HG02973 (cell line): Measurements from ENCODE around the gene DNAH12.
"Not testable (repeated sequence)": the region's sequence is repeated elsewhere in the genome, so short reads cannot be mapped to it uniquely, and the experiment has no call there.

Source experiments
- ATAC-seq: cut with Tn5 transposase; IDR thresholded peaks from one replicate; pipeline ENCODE4 v1.9.1; 2021; ENCODE audit warnings: moderate library complexity; ENCODE audit not compliant: unreplicated experiment

The DNAH12 gene

GRCh38 chr3:57411715-57412114 is 132.4 kb downstream of the DNAH12 start:
- ATAC-seq, result no peak

DNA sequence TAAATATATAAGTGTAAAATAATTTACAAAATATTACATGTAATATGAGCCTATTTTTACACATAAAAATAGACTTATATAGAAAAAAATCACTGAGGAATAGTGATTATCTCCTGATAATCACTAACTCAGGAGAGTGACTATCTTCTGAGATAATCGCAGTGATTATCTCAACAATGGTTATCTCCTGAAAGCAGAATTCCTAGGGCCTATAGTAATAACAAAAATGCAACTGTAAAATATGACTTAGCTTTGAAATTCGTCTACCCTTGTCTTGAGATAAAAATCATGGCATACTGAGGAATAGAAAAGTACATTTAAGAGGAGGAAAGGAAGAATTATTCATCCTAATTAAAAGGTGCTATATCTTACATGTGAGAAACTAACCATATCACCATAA is 134.7 kb downstream of the DNAH12 start:
- ATAC-seq, result no peak

DNA sequence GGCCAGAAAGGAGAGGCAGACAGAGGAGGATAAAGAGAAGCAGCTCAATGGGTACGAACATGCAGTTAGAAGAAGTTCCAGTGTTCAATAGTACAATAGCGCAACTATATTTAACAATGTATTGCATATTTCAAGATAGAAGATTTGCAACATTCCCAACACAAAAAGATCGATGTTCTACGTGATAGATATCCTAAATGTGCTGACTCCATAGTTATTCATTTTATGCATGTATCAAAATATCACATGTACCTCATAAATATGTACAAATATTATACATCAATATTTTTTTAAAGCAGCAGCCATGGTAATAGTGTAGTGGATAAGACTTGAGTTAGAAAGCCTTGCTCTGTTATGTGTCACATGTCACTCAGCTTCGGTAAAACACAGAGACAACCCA is 141.5 kb downstream of the DNAH12 start:
- no peak for ATAC-seq

GRCh38 chr3:57397175-57398026 is 146.7 kb downstream of the DNAH12 start:
- peak; percentile 99 for ATAC-seq

GRCh38 chr3:57393977-57394376 is 150.2 kb downstream of the DNAH12 start:
- ATAC-seq, result no peak

DNA sequence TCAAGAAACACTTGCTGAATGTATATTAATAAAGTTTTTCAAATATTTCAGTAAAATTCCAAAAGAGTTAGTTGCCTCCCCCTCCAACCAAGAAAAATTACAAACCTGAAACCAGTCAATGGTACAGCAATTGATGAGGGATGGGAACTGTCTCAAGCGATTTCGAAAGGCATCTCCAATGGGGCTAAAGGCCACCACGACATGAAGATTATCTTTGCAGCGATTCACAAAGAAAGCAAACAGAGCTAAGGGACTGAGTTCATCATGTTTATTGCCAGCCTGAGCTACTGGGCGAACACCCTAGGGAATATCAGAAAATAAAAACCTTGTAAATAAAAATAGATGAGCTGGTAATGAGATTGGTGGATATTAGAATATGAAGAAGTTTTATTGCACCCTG is 152.4 kb downstream of the DNAH12 start:
- no peak for ATAC-seq

DNA sequence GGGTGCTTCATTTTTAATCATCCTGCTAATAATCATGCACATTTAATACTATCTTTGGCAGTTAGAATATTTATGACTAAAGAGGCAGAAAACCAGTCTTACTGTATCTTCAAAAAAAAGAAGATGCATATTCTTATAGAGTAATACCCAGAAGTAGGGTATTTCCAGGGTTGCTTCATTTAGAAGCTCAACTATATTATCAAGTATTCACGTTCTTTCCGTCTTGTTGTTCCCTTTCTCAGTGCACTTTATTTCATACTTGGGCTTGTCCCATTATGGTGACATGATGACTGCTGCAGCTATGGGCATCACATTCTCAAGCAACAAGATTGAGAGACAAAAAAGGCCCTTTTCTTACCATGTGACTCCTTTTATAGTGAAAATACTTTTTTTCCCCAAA is 154.9 kb downstream of the DNAH12 start:
- no peak for ATAC-seq

DNA sequence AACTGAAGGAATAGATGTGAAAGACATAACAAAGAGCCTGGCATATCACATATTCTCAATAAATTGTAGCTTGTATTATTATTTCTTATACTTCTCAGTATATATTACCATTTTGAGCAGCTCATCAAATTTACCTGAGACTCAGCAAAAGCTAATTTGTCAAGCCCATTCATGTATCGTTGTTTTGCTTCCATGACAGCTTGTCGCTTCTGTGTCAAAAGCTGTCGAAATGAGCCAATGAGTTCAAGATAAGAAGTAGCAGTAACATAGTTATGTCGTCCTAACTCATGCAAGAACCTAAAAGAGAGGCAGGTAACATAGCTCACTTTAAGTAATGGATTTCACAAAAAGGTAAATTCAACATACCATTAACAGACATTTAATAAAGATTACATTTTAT is 157.8 kb downstream of the DNAH12 start:
- no peak for ATAC-seq

DNA sequence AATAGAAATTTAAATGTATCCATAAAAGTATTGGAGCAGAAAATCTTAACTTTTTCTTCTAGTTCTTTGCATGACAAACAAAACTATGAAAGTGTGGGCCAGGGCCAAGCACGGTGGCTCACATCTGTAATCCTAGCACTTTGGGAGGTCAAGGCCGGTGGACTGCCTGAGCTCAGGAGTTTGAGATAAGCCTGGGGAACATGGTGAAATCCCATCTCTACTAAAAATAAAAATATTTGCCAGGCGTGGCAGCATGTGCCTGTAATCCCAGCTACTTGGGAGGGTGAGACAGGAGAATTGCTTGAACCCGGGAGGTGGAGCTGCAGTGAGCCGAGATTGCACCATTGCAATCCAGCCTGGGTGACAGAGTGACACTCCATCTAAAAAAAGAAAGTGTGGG is 158.6 kb downstream of the DNAH12 start:
- ATAC-seq, result no peak

- no peak for ATAC-seq
Observed at GRCh38 chr3:57383838-57384237, 160.3 kb downstream of the DNAH12 start.

DNA sequence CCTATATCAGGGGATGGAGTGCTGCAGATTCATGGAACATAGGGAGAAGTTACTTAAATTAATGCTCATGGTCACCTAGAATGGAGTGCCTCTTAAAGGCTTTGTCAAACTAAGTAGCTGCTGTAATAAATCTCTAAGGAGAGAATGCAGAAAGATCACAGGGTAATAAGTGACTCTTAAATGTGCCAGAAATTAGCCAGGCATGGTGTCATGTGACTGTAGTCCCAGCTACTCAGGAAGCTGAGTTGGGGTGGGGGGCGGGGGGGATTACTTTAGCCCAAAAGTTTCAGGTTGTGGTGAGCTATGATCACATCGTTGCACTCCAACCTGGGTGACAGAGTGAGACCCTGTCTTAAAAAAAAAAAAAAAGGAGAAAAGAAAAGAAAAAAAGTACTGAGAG is 160.7 kb downstream of the DNAH12 start:
- no peak for ATAC-seq

DNA sequence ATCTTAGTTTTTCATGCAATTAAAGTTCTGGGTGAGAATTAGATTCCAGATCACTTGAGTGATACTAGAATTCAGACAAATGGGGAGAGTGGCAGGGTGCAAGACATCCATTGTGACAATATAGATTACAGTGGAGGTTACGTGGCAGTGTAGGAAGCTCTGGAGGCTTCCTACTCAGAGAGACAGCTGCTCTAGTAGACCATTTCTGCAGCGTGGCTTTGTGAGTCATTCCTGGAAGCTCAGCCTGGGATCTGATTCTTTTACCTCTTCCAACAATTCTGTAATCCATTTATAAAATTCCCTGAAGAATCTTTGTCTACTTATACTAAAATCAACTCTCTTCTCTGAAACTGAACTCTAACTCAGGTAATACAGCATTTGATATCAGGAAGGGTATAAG is 161.2 kb downstream of the DNAH12 start:
- no peak for ATAC-seq

GRCh38 chr3:57370341-57370740 is 173.8 kb downstream of the DNAH12 start:
- no peak for ATAC-seq

GRCh38 chr3:57365089-57365488 is 179.1 kb downstream of the DNAH12 start:
- ATAC-seq, result not testable (repeated sequence)

DNA sequence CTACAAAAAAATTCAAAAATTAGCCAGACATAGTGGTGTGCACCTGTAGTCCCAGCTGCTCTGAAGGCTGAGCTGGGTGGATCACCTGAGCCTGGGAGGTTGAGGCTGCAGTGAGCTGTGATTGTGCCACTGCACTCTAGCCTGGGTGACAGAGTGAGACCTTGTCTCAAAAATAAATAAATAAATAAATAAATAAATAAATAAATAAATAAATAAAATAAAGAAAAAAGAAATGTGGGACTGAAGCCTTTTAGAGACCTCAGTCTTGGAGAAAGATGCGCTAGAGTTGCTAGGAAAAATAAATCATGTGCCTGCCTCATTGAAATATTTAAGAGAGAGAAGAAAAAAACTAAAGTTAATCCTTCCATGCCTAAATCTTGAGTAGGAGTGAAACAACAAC is 187.9 kb downstream of the DNAH12 start:
- ATAC-seq, result not testable (repeated sequence)

DNA sequence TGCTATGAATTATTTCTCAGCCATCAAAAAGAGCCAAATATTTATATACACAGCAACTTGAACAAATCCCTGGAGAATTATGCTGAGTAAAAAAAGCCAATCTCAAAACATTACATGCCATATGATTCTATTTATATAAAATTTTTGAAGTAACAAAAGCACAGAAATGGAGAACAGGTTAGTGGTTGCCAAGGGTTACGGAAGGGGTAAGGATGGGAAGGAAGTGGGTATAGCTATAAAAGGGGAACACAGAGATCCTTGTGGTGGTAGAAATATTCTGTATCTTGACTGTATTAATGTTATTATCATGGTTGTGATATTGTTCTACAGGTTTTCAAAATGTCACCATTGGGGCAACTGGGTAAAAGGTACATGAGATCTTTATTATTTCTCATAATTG is 189.4 kb downstream of the DNAH12 start:
- no peak for ATAC-seq

GRCh38 chr3:57350271-57350670 is 193.9 kb downstream of the DNAH12 start:
- ATAC-seq, result no peak

GRCh38 chr3:57339071-57339642 is 205.0 kb downstream of the DNAH12 start:
- not testable (repeated sequence) for ATAC-seq

- ATAC-seq, result not testable (repeated sequence)
Observed at GRCh38 chr3:57338272-57339070, 205.7 kb downstream of the DNAH12 start.

DNA sequence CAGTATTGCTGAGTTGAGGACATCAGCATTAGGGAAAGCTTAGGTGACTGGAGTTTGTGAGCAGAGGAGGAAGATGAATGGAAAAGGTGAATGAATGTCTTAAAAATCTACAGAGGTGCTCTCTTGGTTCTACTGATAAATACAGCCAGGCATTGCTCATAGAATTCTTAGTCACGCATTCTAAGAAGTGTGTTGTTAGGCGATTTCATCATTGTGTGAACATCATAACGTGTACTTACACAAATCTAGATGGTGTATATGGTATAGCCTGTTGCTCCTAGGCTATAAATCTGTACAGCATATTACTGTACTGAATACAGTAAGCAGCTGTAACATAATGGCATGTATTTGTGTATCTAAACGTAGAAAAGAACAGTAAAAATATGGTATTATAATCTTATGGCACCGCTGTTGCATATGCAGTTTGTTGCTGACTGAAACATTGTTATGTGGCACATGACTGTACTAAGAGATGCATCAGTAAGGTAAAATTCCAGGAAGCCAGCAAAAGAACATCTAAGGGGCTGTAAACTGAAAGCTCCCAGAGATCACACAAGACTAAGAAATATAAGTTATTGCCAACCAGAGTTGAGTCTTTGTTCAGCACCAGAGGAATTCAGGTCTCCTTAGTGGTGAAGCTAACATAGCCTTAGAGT is 208.7 kb downstream of the DNAH12 start:
- no peak for ATAC-seq

DNA sequence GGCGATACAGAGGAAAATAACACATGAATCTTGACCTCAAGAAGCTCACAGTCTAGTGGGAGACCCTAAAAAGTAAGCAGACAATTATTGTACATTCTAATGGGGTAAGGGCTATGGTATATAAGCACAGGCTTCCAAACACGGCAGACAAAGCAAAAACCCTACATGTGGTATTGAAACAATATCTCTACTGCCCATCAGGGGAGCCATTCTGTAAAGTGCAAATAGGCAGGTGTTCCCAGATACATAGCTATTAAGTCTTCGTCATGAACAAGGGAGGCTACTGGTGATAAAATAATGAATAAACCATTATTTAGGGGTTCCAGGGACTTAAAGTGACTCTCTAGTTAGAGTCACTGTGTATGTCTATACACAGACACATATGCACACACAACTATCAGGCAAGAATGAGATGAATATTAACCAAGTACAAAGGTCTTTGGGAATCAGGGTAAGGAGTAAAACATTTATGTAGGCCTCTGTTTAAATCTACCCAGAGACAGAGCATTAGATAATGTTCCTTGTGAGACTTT is 213.0 kb downstream of the DNAH12 start:
- no peak for ATAC-seq
